ENCODE data around the gene PLPPR3. TPM values are rescaled to one million over a fixed set of nuclear protein-coding genes. Genes with fewer than 3 reads are reported as not detected.
"Not testable (repeated sequence)": the region's sequence is repeated elsewhere in the genome, so short reads cannot be mapped to it uniquely, and the experiment has no call there.

PLPPR3 gene
- total RNA-seq, 4 donors from 2014 or later = not detected

DNA sequence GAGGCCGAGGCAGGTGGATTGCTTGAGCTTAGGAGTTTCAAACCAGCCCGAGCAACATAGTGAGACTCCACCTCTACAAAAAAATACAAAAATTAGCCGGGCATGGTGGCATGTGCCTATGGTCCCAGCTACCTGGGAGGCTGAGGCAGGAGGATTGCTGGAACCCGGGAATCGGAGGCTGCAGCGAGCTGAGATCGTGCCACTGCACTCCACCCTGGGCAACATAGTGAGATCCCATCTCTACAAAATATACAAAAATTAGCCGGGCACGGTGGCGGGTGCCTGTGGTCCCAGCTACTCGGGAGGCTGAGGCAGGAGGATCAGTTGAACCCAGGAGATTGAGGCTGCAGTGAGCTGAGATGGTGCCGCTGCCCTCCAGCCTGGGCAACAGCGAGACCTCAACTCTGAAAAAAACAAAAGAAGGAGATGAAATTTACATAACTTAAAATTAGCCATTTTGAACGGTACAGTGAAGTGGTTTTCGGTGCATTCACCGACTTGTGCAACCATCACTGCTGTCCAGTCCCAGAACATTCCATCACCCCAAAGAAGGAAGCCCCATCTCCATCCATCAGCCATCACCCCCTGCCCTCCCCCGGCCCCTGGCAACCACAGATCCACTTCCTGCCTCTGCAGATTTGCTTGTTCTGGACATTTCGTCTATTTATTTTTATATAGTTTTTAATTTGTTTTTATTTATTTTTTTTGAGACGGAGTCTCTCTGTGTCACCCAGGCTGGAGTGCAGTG lies 4.3 kb upstream of the PLPPR3 start:
- intact Hi-C loops (cut with DNase I; ENCODE audit: low total_unique reads) (no loop called here), in situ Hi-C loops (cut with MboI; ENCODE audit: low sequenced_read_pairs in 4 of 4) (no loop called here)
- ATAC-seq (no peak), DNase-seq (no peak)
- H3K36me3 ChIP-seq = no peaks in the 10 kb centered on the region
- H3K27me3 ChIP-seq = peaks cover 43 to 55% (median 46%) of the 10 kb centered on the region in 3 donors
- peaks cover 0 to 3% of the 10 kb centered on the region in 2 donors for H3K4me1 ChIP-seq
- TF ChIP-seq, protein P1, sequence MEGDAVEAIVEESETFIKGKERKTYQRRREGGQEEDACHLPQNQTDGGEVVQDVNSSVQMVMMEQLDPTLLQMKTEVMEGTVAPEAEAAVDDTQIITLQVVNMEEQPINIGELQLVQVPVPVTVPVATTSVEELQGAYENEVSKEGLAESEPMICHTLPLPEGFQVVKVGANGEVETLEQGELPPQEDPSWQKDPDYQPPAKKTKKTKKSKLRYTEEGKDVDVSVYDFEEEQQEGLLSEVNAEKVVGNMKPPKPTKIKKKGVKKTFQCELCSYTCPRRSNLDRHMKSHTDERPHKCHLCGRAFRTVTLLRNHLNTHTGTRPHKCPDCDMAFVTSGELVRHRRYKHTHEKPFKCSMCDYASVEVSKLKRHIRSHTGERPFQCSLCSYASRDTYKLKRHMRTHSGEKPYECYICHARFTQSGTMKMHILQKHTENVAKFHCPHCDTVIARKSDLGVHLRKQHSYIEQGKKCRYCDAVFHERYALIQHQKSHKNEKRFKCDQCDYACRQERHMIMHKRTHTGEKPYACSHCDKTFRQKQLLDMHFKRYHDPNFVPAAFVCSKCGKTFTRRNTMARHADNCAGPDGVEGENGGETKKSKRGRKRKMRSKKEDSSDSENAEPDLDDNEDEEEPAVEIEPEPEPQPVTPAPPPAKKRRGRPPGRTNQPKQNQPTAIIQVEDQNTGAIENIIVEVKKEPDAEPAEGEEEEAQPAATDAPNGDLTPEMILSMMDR (IDR thresholded peaks at IDR 0.05 in 4 of 5, conservative IDR thresholded peaks at IDR 0.05 in 1 of 5) = no peak
- no peak for TF ChIP-seq POLR2A (IDR thresholded peaks at IDR 0.05)
- no peak overlapping the region for H3K4me3 ChIP-seq
- H3K9me3 ChIP-seq = no peaks in the 10 kb centered on the region
- no peak overlapping the region for H3K27ac ChIP-seq

- H3K9me3 ChIP-seq = no peaks in the 10 kb centered on the region
- H3K27ac ChIP-seq = no peak overlapping the region
- TF ChIP-seq, protein P1 (IDR thresholded peaks at IDR 0.05 in 4 of 5, conservative IDR thresholded peaks at IDR 0.05 in 1 of 5) = no peak
- TF ChIP-seq POLR2A (IDR thresholded peaks at IDR 0.05) = no peak
- ATAC-seq (no peak), DNase-seq (no peak)
- intact Hi-C loops (cut with DNase I; ENCODE audit: low total_unique reads) = no loop called here
- no peak overlapping the region for H3K4me3 ChIP-seq
- no peaks in the 10 kb centered on the region for H3K36me3 ChIP-seq
- in situ Hi-C loops (cut with MboI; ENCODE audit: low sequenced_read_pairs in 4 of 4) = no loop called here
- H3K4me1 ChIP-seq = peaks cover 0 to 3% of the 10 kb centered on the region in 2 donors
- peaks cover 33 to 44% (median 42%) of the 10 kb centered on the region in 3 donors for H3K27me3 ChIP-seq
Measured at GRCh38 chr19:824885-825284, 3.1 kb upstream of the PLPPR3 start.

GRCh38 chr19:823565-824121 lies 1.9 kb upstream of the PLPPR3 start:
- ATAC-seq (no peak), DNase-seq (no peak)
- Histone ChIP-seq H3K4me1 (peaks cover 0 to 3% of the 10 kb centered on the region in 2 donors), H3K9me3 (no peaks in the 10 kb centered on the region), H3K27ac (no peak overlapping the region), H3K4me3 (no peak overlapping the region), H3K27me3 (peaks cover 26 to 42% (median 36%) of the 10 kb centered on the region in 3 donors), H3K36me3 (no peaks in the 10 kb centered on the region)
- intact Hi-C loops (cut with DNase I; ENCODE audit: low total_unique reads) = no loop called here
- TF ChIP-seq, protein P1 (IDR thresholded peaks at IDR 0.05 in 4 of 5, conservative IDR thresholded peaks at IDR 0.05 in 1 of 5) = no peak
- TF ChIP-seq POLR2A (IDR thresholded peaks at IDR 0.05) = no peak
- in situ Hi-C loops (cut with MboI; ENCODE audit: low sequenced_read_pairs in 4 of 4) = no loop called here

- intact Hi-C loops (cut with DNase I; ENCODE audit: low total_unique reads) = no loop called here
- Histone ChIP-seq H3K27me3 (peaks cover 21 to 34% (median 29%) of the 10 kb centered on the region in 3 donors), H3K4me1 (peaks cover 0 to 3% of the 10 kb centered on the region in 2 donors), H3K36me3 (no peaks in the 10 kb centered on the region), H3K9me3 (no peaks in the 10 kb centered on the region), H3K27ac (no peak overlapping the region), H3K4me3 (peak overlapping the region; percentile 6 to 38 (median 26))
- TF ChIP-seq, protein P1 (IDR thresholded peaks at IDR 0.05 in 4 of 5, conservative IDR thresholded peaks at IDR 0.05 in 1 of 5) = no peak
- TF ChIP-seq POLR2A (IDR thresholded peaks at IDR 0.05) = no peak
- ATAC-seq = no peak
- DNase-seq = no peak
- in situ Hi-C loops (cut with MboI; ENCODE audit: low sequenced_read_pairs in 4 of 4) = no loop called here
Measured at GRCh38 chr19:821231-821824, 427 bp downstream of the PLPPR3 start.

GRCh38 chr19:820212-820611 lies 1.5 kb downstream of the PLPPR3 start:
- H3K4me1 ChIP-seq; DNase-seq; H3K9me3 ChIP-seq; H3K27ac ChIP-seq; ATAC-seq; H3K4me3 ChIP-seq; H3K36me3 ChIP-seq; intact Hi-C loops (cut with DNase I; ENCODE audit: low total_unique reads); in situ Hi-C loops (cut with MboI; ENCODE audit: low sequenced_read_pairs in 4 of 4): not testable (repeated sequence)
- peaks cover 18 to 34% (median 29%) of the 10 kb centered on the region in 3 donors for H3K27me3 ChIP-seq

Data from gastrocnemius medialis (tissue), 4 donors.